ENCODE data around the gene ANKRD10.

Gene ANKRD10

GRCh38 chr13:110937511-110938285, 22.8 kb upstream of the ANKRD10 start:
- Histone ChIP-seq H2AFZ (ENCODE audit: insufficient read depth, low read length, poor library complexity) (no peak overlapping the region), H4K91ac (ENCODE audit: low read depth, low read length) (no peak overlapping the region), H3K18ac (ENCODE audit: low read length) (no peak overlapping the region), H3K9ac (ENCODE audit: low read length) (no peak overlapping the region), H3K79me2 (ENCODE audit: control insufficient read depth, insufficient read depth, low read length, poor library complexity) (no peaks in the 10 kb centered on the region), H3K4ac (ENCODE audit: low read depth, low read length) (no peak overlapping the region), H3K79me1 (ENCODE audit: low read length) (no peaks in the 10 kb centered on the region), H3K23ac (ENCODE audit: low read length) (no peak overlapping the region), H4K12ac (ENCODE audit: low read depth, low read length) (no peak overlapping the region), H3K27ac (ENCODE audit: low read depth, low read length) (no peak overlapping the region), H2BK5ac (ENCODE audit: low read depth, low read length, poor library complexity) (no peak overlapping the region), H3K14ac (ENCODE audit: low read length) (no peak overlapping the region), H2BK12ac (ENCODE audit: low read length) (no peak overlapping the region), H3K4me1 (ENCODE audit: control insufficient read depth in 1 of 2, insufficient read depth in 2 of 2, low read length in 2 of 2) (no peaks in the 10 kb centered on the region), H4K8ac (ENCODE audit: low read depth, low read length) (no peak overlapping the region), H3K9me3 (ENCODE audit: insufficient read depth, low read depth, low read length) (peaks cover 21% of the 10 kb centered on the region), H3K27me3 (ENCODE audit: insufficient read depth, low read length) (no peaks in the 10 kb centered on the region), H3K4me3 (ENCODE audit: low read depth, low read length) (no peak overlapping the region), H2BK120ac (ENCODE audit: insufficient read depth, low read length, poor library complexity) (no peak overlapping the region), H3K4me2 (ENCODE audit: low read length) (no peak overlapping the region), H2AK5ac (ENCODE audit: low read length) (no peak overlapping the region), H3K36me3 (ENCODE audit: control insufficient read depth in 1 of 2, insufficient read depth in 2 of 2, low read length in 2 of 2) (no peaks in the 10 kb centered on the region)
- DNase-seq = no peak
- no CpG with 5 or more reads among the region's 23 CpGs for WGBS (ENCODE audit: extremely low coverage, insufficient coverage, insufficient read length)

- Histone ChIP-seq H3K27ac (ENCODE audit: low read depth, low read length) (no peak overlapping the region), H4K12ac (ENCODE audit: low read depth, low read length) (no peak overlapping the region), H3K79me2 (ENCODE audit: control insufficient read depth, insufficient read depth, low read length, poor library complexity) (no peaks in the 10 kb centered on the region), H3K36me3 (ENCODE audit: control insufficient read depth in 1 of 2, insufficient read depth in 2 of 2, low read length in 2 of 2) (no peaks in the 10 kb centered on the region), H3K18ac (ENCODE audit: low read length) (no peak overlapping the region), H3K79me1 (ENCODE audit: low read length) (no peaks in the 10 kb centered on the region), H2AFZ (ENCODE audit: insufficient read depth, low read length, poor library complexity) (no peak overlapping the region), H3K27me3 (ENCODE audit: insufficient read depth, low read length) (no peaks in the 10 kb centered on the region), H3K14ac (ENCODE audit: low read length) (no peak overlapping the region), H2AK5ac (ENCODE audit: low read length) (no peak overlapping the region), H3K4me3 (ENCODE audit: low read depth, low read length) (no peak overlapping the region), H2BK5ac (ENCODE audit: low read depth, low read length, poor library complexity) (no peak overlapping the region), H4K91ac (ENCODE audit: low read depth, low read length) (no peak overlapping the region), H3K4me1 (ENCODE audit: control insufficient read depth in 1 of 2, insufficient read depth in 2 of 2, low read length in 2 of 2) (no peaks in the 10 kb centered on the region), H4K8ac (ENCODE audit: low read depth, low read length) (no peak overlapping the region), H3K4ac (ENCODE audit: low read depth, low read length) (no peak overlapping the region), H2BK120ac (ENCODE audit: insufficient read depth, low read length, poor library complexity) (no peak overlapping the region), H3K4me2 (ENCODE audit: low read length) (no peak overlapping the region), H2BK12ac (ENCODE audit: low read length) (no peak overlapping the region), H3K9me3 (ENCODE audit: insufficient read depth, low read depth, low read length) (peaks cover 21% of the 10 kb centered on the region), H3K23ac (ENCODE audit: low read length) (no peak overlapping the region), H3K9ac (ENCODE audit: low read length) (no peak overlapping the region)
- DNase-seq = no peak
- no CpG with 5 or more reads among the region's 23 CpGs for WGBS (ENCODE audit: extremely low coverage, insufficient coverage, insufficient read length)
Observed at GRCh38 chr13:110936519-110936918, 21.6 kb upstream of the ANKRD10 start.

GRCh38 chr13:110932588-110932987, 17.7 kb upstream of the ANKRD10 start:
- Histone ChIP-seq H3K79me2 (ENCODE audit: control insufficient read depth, insufficient read depth, low read length, poor library complexity) (no peaks in the 10 kb centered on the region), H3K4me1 (ENCODE audit: control insufficient read depth in 1 of 2, insufficient read depth in 2 of 2, low read length in 2 of 2) (no peaks in the 10 kb centered on the region), H3K27me3 (ENCODE audit: insufficient read depth, low read length) (no peaks in the 10 kb centered on the region), H4K91ac (ENCODE audit: low read depth, low read length) (no peak overlapping the region), H2AFZ (ENCODE audit: insufficient read depth, low read length, poor library complexity) (no peak overlapping the region), H3K79me1 (ENCODE audit: low read length) (no peaks in the 10 kb centered on the region), H2BK120ac (ENCODE audit: insufficient read depth, low read length, poor library complexity) (no peak overlapping the region), H3K4me2 (ENCODE audit: low read length) (no peak overlapping the region), H4K8ac (ENCODE audit: low read depth, low read length) (no peak overlapping the region), H2BK12ac (ENCODE audit: low read length) (no peak overlapping the region), H3K14ac (ENCODE audit: low read length) (no peak overlapping the region), H3K36me3 (ENCODE audit: control insufficient read depth in 1 of 2, insufficient read depth in 2 of 2, low read length in 2 of 2) (no peaks in the 10 kb centered on the region), H3K18ac (ENCODE audit: low read length) (no peak overlapping the region), H2AK5ac (ENCODE audit: low read length) (no peak overlapping the region), H3K9ac (ENCODE audit: low read length) (no peak overlapping the region), H3K4me3 (ENCODE audit: low read depth, low read length) (no peak overlapping the region), H3K9me3 (ENCODE audit: insufficient read depth, low read depth, low read length) (peaks cover 29% of the 10 kb centered on the region), H4K12ac (ENCODE audit: low read depth, low read length) (no peak overlapping the region), H2BK5ac (ENCODE audit: low read depth, low read length, poor library complexity) (no peak overlapping the region), H3K23ac (ENCODE audit: low read length) (no peak overlapping the region), H3K4ac (ENCODE audit: low read depth, low read length) (no peak overlapping the region), H3K27ac (ENCODE audit: low read depth, low read length) (no peak overlapping the region)
- WGBS (ENCODE audit: extremely low coverage, insufficient coverage, insufficient read length) = no CpG with 5 or more reads among the region's 3 CpGs
- no peak for DNase-seq

GRCh38 chr13:110929104-110929777, 14.4 kb upstream of the ANKRD10 start:
- no peaks in the 10 kb centered on the region for H3K4me1 ChIP-seq (ENCODE audit: control insufficient read depth in 1 of 2, insufficient read depth in 2 of 2, low read length in 2 of 2)
- no peak overlapping the region for H4K12ac ChIP-seq (ENCODE audit: low read depth, low read length)
- H4K91ac ChIP-seq (ENCODE audit: low read depth, low read length) = no peak overlapping the region
- H2BK5ac ChIP-seq (ENCODE audit: low read depth, low read length, poor library complexity) = no peak overlapping the region
- no peaks in the 10 kb centered on the region for H3K27me3 ChIP-seq (ENCODE audit: insufficient read depth, low read length)
- H3K36me3 ChIP-seq (ENCODE audit: control insufficient read depth in 1 of 2, insufficient read depth in 2 of 2, low read length in 2 of 2) = no peaks in the 10 kb centered on the region
- H2AK5ac ChIP-seq (ENCODE audit: low read length) = no peak overlapping the region
- H3K4me2 ChIP-seq (ENCODE audit: low read length) = no peak overlapping the region
- no peak overlapping the region for H2BK120ac ChIP-seq (ENCODE audit: insufficient read depth, low read length, poor library complexity)
- no peak overlapping the region for H3K9ac ChIP-seq (ENCODE audit: low read length)
- H3K27ac ChIP-seq (ENCODE audit: low read depth, low read length) = no peak overlapping the region
- H3K4ac ChIP-seq (ENCODE audit: low read depth, low read length) = no peak overlapping the region
- no peak overlapping the region for H3K14ac ChIP-seq (ENCODE audit: low read length)
- DNase-seq = no peak
- no peak overlapping the region for H2BK12ac ChIP-seq (ENCODE audit: low read length)
- no peak overlapping the region for H3K4me3 ChIP-seq (ENCODE audit: low read depth, low read length)
- no peaks in the 10 kb centered on the region for H3K79me2 ChIP-seq (ENCODE audit: control insufficient read depth, insufficient read depth, low read length, poor library complexity)
- peaks cover 19% of the 10 kb centered on the region for H3K9me3 ChIP-seq (ENCODE audit: insufficient read depth, low read depth, low read length)
- no peak overlapping the region for H4K8ac ChIP-seq (ENCODE audit: low read depth, low read length)
- WGBS (ENCODE audit: extremely low coverage, insufficient coverage, insufficient read length) = no CpG with 5 or more reads among the region's 3 CpGs
- H3K79me1 ChIP-seq (ENCODE audit: low read length) = no peaks in the 10 kb centered on the region
- H2AFZ ChIP-seq (ENCODE audit: insufficient read depth, low read length, poor library complexity) = no peak overlapping the region
- H3K23ac ChIP-seq (ENCODE audit: low read length) = no peak overlapping the region
- H3K18ac ChIP-seq (ENCODE audit: low read length) = no peak overlapping the region
